K562 (cell line): Measurements from ENCODE around the gene CD84. TPM values are rescaled to one million over a fixed set of nuclear protein-coding genes. Genes with fewer than 3 reads are reported as not detected.

Experiments
- CBX8 ChIP-seq: fragments of 200-600 bp; sonication (generic); IDR thresholded peaks from 2 replicates; pipeline ENCODE4 v1.6.1; 2012; ENCODE audit warnings: borderline replicate concordance, mixed run types, low read depth, mild to moderate bottlenecking, moderate library complexity, mixed read lengths, low read length, control low read depth, inconsistent platforms; ENCODE audit not compliant: poor library complexity, severe bottlenecking; ENCODE audit errors: extremely low read depth
- KDM4B ChIP-seq, 2 experiments: fragments of 450-650 bp in 1 of 2; sonication (generic) in 1 of 2; IDR thresholded peaks; 2 replicates each; pipeline ENCODE4 v1.6.1; 2016 to 2017; ENCODE audit warnings: borderline replicate concordance in 2 of 2, antibody characterized with exemption in 1 of 2, low read depth in 1 of 2, mild to moderate bottlenecking in 1 of 2
- NFIC ChIP-seq: fragments of 450-650 bp; IDR thresholded peaks from 2 replicates; pipeline ENCODE4 v1.6.1; 2017; ENCODE audit warnings: mild to moderate bottlenecking, inconsistent platforms
- PHF8 ChIP-seq: fragments of 200-600 bp; sonication (generic); IDR thresholded peaks from 2 replicates; pipeline ENCODE4 v1.6.1; 2012; ENCODE audit warnings: mixed run types, mild to moderate bottlenecking, inconsistent platforms, low read length, moderate library complexity, borderline replicate concordance
- RB1 ChIP-seq: fragments of 450-650 bp; IDR thresholded peaks from 2 replicates; pipeline ENCODE4 v1.6.1; 2017; ENCODE audit warnings: low read depth, mild to moderate bottlenecking
- RBM14 ChIP-seq: fragments of 200-400 bp; formaldehyde crosslinking; IDR thresholded peaks from 2 replicates; pipeline ENCODE4 v1.6.1; 2018; ENCODE audit warnings: low read depth, mild to moderate bottlenecking, low read length, moderate library complexity, borderline replicate concordance; ENCODE audit not compliant: insufficient read depth
- RFX1 ChIP-seq: fragments of 450-650 bp; IDR thresholded peaks from 2 replicates; pipeline ENCODE4 v1.6.1; 2016; ENCODE audit warnings: mild to moderate bottlenecking, moderate library complexity
- TEAD4 ChIP-seq, 2 experiments: sonication (generic) in 1 of 2; formaldehyde crosslinking in 1 of 2; IDR thresholded peaks; 2 replicates each; pipeline versions ENCODE4 v1.6.1 to v1.8.0; 2012 to 2022; ENCODE audit warnings: borderline replicate concordance in 1 of 2, inconsistent platforms in 1 of 2, low read length in 1 of 2, mild to moderate bottlenecking in 1 of 2, missing genetic modification reagents in 1 of 2
- ZNF280A ChIP-seq: fragments of 450-650 bp; IDR thresholded peaks from 2 replicates; pipeline ENCODE4 v1.6.1; 2018; ENCODE audit warnings: mild to moderate bottlenecking, low read depth; ENCODE audit not compliant: partially characterized antibody
- ZNF583 ChIP-seq: fragments of 250-450 bp; sonication (Bioruptor Pico); IDR thresholded peaks from 2 replicates; pipeline ENCODE4 v1.4.0; 2020
- polyA plus RNA-seq, 8 experiments: library from polyadenylated mRNA; depleted of rRNA in 4 of 8; stranded (reverse) in 5 of 8; unstranded in 3 of 8; fragments of >200 nt; fragmentation: Nextera tagmentation in 2 of 8; fragmentation: Illumina TruSeq in 1 of 8; extraction: Ambion mirVana in 2 of 8; extraction: Trizol in 1 of 8; gene quantifications; 2 replicates each; pipeline versions ENCODE4 v1.2.1 to v1.2.3, GENCODE V29; 2011 to 2014; ENCODE audit warnings: inconsistent platforms in 1 of 8, missing spikeins in 1 of 8
- total RNA-seq, 7 experiments: library from RNA; depleted of rRNA in 6 of 7; stranded (reverse); fragments of >200 nt in 6 of 7; fragmentation: Illumina TruSeq in 2 of 7; extraction: Trizol in 2 of 7; gene quantifications; 2 replicates each; pipeline versions ENCODE4 v1.2.1 to v1.2.3, GENCODE V29; 2011 to 2021; ENCODE audit warnings: low replicate concordance in 1 of 7
- TF ChIP-seq, protein P1 (sequence below): fragments of 450-650 bp; IDR thresholded peaks from 2 replicates; pipeline ENCODE4 v1.6.1; 2017; ENCODE audit warnings: antibody characterized with exemption, mild to moderate bottlenecking
- TF ChIP-seq, protein P2 (sequence below): sonication (generic); formaldehyde crosslinking; IDR thresholded peaks from 2 replicates; pipeline ENCODE4 v1.8.0; 2022; ENCODE audit warnings: mild to moderate bottlenecking, missing genetic modification reagents
- TF ChIP-seq, protein P3 (sequence below): fragments of 250-450 bp; sonication (Bioruptor Pico); IDR thresholded peaks from 2 replicates; pipeline ENCODE4 v1.5.0; 2020; ENCODE audit warnings: mild to moderate bottlenecking
- TF ChIP-seq, protein P4 (sequence below), 2 experiments: IDR thresholded peaks in 1 of 2; conservative IDR thresholded peaks in 1 of 2; 2 replicates each; pipeline ENCODE4 v1.6.1; 2016; ENCODE audit warnings: low read depth in 2 of 2, mild to moderate bottlenecking in 1 of 2, missing compliant biosample characterization in 1 of 2, missing genetic modification characterization in 1 of 2, moderate library complexity in 1 of 2

Gene CD84
- total and polyA plus RNA-seq, 9 of the 15 experiments (the other 6 are each of a cell fraction or from before 2014, with no cell fraction given), result 0.82 to 6.8 (median 2.0) TPM

- TF ChIP-seq, protein P1, sequence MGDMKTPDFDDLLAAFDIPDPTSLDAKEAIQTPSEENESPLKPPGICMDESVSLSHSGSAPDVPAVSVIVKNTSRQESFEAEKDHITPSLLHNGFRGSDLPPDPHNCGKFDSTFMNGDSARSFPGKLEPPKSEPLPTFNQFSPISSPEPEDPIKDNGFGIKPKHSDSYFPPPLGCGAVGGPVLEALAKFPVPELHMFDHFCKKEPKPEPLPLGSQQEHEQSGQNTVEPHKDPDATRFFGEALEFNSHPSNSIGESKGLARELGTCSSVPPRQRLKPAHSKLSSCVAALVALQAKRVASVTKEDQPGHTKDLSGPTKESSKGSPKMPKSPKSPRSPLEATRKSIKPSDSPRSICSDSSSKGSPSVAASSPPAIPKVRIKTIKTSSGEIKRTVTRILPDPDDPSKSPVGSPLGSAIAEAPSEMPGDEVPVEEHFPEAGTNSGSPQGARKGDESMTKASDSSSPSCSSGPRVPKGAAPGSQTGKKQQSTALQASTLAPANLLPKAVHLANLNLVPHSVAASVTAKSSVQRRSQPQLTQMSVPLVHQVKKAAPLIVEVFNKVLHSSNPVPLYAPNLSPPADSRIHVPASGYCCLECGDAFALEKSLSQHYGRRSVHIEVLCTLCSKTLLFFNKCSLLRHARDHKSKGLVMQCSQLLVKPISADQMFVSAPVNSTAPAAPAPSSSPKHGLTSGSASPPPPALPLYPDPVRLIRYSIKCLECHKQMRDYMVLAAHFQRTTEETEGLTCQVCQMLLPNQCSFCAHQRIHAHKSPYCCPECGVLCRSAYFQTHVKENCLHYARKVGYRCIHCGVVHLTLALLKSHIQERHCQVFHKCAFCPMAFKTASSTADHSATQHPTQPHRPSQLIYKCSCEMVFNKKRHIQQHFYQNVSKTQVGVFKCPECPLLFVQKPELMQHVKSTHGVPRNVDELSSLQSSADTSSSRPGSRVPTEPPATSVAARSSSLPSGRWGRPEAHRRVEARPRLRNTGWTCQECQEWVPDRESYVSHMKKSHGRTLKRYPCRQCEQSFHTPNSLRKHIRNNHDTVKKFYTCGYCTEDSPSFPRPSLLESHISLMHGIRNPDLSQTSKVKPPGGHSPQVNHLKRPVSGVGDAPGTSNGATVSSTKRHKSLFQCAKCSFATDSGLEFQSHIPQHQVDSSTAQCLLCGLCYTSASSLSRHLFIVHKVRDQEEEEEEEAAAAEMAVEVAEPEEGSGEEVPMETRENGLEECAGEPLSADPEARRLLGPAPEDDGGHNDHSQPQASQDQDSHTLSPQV, result peak; percentile 42
- TF ChIP-seq KDM4B (IDR thresholded peaks at IDR 0.05; ENCODE audit: borderline replicate concordance in 2 of 2, low read depth in 1 of 2) (no peak), PHF8 (no peak), CBX8 (no peak), RFX1 (no peak), RBM14 (no peak), NFIC (peak; percentile 98), ZNF583 (CRISPR knock-in tag) (no peak), ZNF280A (no peak), RB1 (peak; percentile 44; the same call in 1 of the 2 replicates), TEAD4 (IDR thresholded peaks at IDR 0.05; ENCODE audit: low read length) (peak; percentile 54), TEAD4 (CRISPR knock-in tag; IDR thresholded peaks at IDR 0.05; ENCODE audit: borderline replicate concordance) (no peak)
- TF ChIP-seq, protein P2, sequence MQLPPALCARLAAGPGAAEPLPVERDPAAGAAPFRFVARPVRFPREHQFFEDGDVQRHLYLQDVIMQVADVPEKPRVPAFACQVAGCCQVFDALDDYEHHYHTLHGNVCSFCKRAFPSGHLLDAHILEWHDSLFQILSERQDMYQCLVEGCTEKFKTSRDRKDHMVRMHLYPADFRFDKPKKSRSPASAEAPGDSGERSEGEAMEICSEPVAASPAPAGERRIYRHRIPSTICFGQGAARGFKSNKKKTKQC (CRISPR knock-in tag), result no peak
- TF ChIP-seq, protein P3, sequence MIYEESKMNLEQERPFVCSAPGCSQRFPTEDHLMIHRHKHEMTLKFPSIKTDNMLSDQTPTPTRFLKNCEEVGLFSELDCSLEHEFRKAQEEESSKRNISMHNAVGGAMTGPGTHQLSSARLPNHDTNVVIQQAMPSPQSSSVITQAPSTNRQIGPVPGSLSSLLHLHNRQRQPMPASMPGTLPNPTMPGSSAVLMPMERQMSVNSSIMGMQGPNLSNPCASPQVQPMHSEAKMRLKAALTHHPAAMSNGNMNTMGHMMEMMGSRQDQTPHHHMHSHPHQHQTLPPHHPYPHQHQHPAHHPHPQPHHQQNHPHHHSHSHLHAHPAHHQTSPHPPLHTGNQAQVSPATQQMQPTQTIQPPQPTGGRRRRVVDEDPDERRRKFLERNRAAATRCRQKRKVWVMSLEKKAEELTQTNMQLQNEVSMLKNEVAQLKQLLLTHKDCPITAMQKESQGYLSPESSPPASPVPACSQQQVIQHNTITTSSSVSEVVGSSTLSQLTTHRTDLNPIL (CRISPR knock-in tag), result no peak
- TF ChIP-seq, protein P4, sequence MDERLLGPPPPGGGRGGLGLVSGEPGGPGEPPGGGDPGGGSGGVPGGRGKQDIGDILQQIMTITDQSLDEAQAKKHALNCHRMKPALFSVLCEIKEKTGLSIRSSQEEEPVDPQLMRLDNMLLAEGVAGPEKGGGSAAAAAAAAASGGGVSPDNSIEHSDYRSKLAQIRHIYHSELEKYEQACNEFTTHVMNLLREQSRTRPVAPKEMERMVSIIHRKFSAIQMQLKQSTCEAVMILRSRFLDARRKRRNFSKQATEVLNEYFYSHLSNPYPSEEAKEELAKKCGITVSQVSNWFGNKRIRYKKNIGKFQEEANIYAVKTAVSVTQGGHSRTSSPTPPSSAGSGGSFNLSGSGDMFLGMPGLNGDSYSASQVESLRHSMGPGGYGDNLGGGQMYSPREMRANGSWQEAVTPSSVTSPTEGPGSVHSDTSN (CRISPR knock-in tag; IDR thresholded peaks at IDR 0.05; ENCODE audit: low read depth), result no peak
- TF ChIP-seq, protein P4 (tag; conservative IDR thresholded peaks at IDR 0.05; ENCODE audit: low read depth), result 0 out of 2 replicates have a peak, but pooled peaks have one; percentile 8
These were observed 56.5 kb downstream of the CD84 start, which contains the start of gene SLAMF6 (continued) for GRCh38 chr1:160522622-160523345.
